Measurements from ENCODE around the gene UBE2M. TPM values are rescaled to one million over a fixed set of nuclear protein-coding genes. Genes with fewer than 3 reads are reported as not detected.

The UBE2M gene
- total RNA-seq, 1 experiment from 2014 or later: 243 TPM

- H4K20me1 ChIP-seq (ENCODE audit: low read length): 0 out of 2 replicates have a peak, but pooled peaks cover 1% of the 10 kb centered on the region
- no peak overlapping the region for H3K27ac ChIP-seq (ENCODE audit: low read length)
- BruUV-seq (replicated peaks): no TSS peak
- no peak overlapping the region for H3K9ac ChIP-seq (ENCODE audit: low read length)
- H3K4me2 ChIP-seq (ENCODE audit: low read length): peak overlapping the region; percentile 94
- H3K36me3 ChIP-seq (ENCODE audit: low read depth, low read length): peaks cover 23% of the 10 kb centered on the region
- CTCF ChIA-PET: no interaction called here
- TF ChIP-seq EZH2 (IDR thresholded peaks at IDR 0.05; ENCODE audit: low read length, unreplicated experiment): no peak
- TF ChIP-seq EZH2phosphoT487 (IDR thresholded peaks at IDR 0.05; ENCODE audit: borderline replicate concordance, low read length): no peak
- no peak for TF ChIP-seq CTCF (conservative IDR thresholded peaks at IDR 0.05; ENCODE audit: low read depth, low read length)
- intact Hi-C loops (cut with micrococcal nuclease): loop anchor here (1.0 kb wide), 1 partner anchor 12 kb away; the partner anchor contains the start of gene TRIM28
- H2AFZ ChIP-seq (ENCODE audit: low read length): no peak overlapping the region
- H3K9me2 ChIP-seq (replicated peaks; ENCODE audit: low read length): no peaks in the 10 kb centered on the region
- H3K4me3 ChIP-seq (ENCODE audit: low read length): peak overlapping the region; percentile 95; the same call in 1 of the 2 replicates
- H3K9me3 ChIP-seq (ENCODE audit: low read length): no peaks in the 10 kb centered on the region
- H3K27me3 ChIP-seq (ENCODE audit: low read length): no peaks in the 10 kb centered on the region
- peaks cover 8% of the 10 kb centered on the region for H3F3A ChIP-seq (ENCODE audit: low read length, unreplicated experiment)
- no peak for DNase-seq
- H3K79me2 ChIP-seq (ENCODE audit: low read length): peaks cover 33% of the 10 kb centered on the region
- POLR2A ChIA-PET (ENCODE audit: unreplicated experiment): interaction anchor here (1.5 to 2.4 kb wide), 2 partner anchors 12 to 36 kb away, joined by 11 to 14 read pairs; partner anchors contain the start of genes TRIM28 and ZBTB45
- peaks cover 39% of the 10 kb centered on the region for H3K4me1 ChIP-seq (ENCODE audit: insufficient read depth, low read length)
- no peak for ATAC-seq
Observed at GRCh38 chr19:58555920-58556621, 2.3 kb downstream of the UBE2M start.

DNA sequence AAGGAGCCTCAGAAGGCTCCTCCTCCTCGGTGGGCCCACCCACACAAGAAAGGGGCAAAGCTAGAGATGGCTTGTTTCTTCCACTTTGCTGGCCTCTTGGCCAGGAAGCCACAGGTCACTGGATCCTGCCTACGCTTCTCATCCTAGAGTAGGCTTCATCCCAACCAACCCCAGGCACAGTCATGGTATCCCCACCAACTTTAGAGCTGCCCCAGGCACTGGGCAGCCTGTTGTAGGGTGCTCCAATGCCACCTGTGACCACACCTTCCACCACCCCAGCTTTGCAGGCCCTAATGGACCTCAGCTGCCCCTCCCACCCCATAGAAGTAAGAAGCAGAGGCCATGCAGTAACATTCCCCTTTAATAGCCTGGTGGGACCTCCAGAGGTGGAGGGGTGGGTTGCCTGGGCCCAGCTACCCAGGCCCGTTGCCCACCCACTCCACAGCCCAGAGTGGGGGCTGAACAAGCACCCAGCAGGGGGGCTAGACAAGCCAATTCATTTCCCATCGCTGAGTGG is 3.0 kb downstream of the UBE2M start:
- Histone ChIP-seq H3K36me3 (ENCODE audit: low read depth, low read length) (peaks cover 30% of the 10 kb centered on the region), H3K4me2 (ENCODE audit: low read length) (peak overlapping the region; percentile 89), H3K9me2 (replicated peaks; ENCODE audit: low read length) (no peaks in the 10 kb centered on the region), H3F3A (ENCODE audit: low read length, unreplicated experiment) (peaks cover 8% of the 10 kb centered on the region), H3K27me3 (ENCODE audit: low read length) (no peaks in the 10 kb centered on the region), H4K20me1 (ENCODE audit: low read length) (peaks cover 8% of the 10 kb centered on the region; the same call in 1 of the 2 replicates), H3K4me3 (ENCODE audit: low read length) (peak overlapping the region; percentile 70), H3K9me3 (ENCODE audit: low read length) (no peaks in the 10 kb centered on the region), H3K4me1 (ENCODE audit: insufficient read depth, low read length) (peaks cover 39% of the 10 kb centered on the region), H3K79me2 (ENCODE audit: low read length) (peaks cover 33% of the 10 kb centered on the region), H3K27ac (ENCODE audit: low read length) (peak overlapping the region; percentile 69), H2AFZ (ENCODE audit: low read length) (peak overlapping the region; percentile 67), H3K9ac (ENCODE audit: low read length) (peak overlapping the region; percentile 82)
- ATAC-seq: no peak
- ChIA-PET CTCF (interaction anchor here (0.8 kb wide), 1 partner anchor 36 kb away, joined by 3 read pairs; the partner anchor contains the start of gene ZBTB45), POLR2A (ENCODE audit: unreplicated experiment) (interaction anchor here (1.5 to 2.4 kb wide), 2 partner anchors 12 to 36 kb away, joined by 11 to 14 read pairs; partner anchors contain the start of genes TRIM28 and ZBTB45)
- DNase-seq: no peak
- TF ChIP-seq CTCF (conservative IDR thresholded peaks at IDR 0.05; ENCODE audit: low read depth, low read length) (no peak), EZH2phosphoT487 (IDR thresholded peaks at IDR 0.05; ENCODE audit: borderline replicate concordance, low read length) (no peak)
- intact Hi-C loops (cut with micrococcal nuclease): loop anchor here (1.0 kb wide), 1 partner anchor 11 kb away; the partner anchor contains the start of gene TRIM28
- BruUV-seq (replicated peaks): TSS peak; percentile 18
